ENCODE measurements around the gene TMEM245. TPM values are rescaled to one million over a fixed set of nuclear protein-coding genes. Genes with fewer than 3 reads are reported as not detected.

TMEM245 gene
- total RNA-seq, 1 experiment from 2014 or later, result 34.8 TPM

DNA sequence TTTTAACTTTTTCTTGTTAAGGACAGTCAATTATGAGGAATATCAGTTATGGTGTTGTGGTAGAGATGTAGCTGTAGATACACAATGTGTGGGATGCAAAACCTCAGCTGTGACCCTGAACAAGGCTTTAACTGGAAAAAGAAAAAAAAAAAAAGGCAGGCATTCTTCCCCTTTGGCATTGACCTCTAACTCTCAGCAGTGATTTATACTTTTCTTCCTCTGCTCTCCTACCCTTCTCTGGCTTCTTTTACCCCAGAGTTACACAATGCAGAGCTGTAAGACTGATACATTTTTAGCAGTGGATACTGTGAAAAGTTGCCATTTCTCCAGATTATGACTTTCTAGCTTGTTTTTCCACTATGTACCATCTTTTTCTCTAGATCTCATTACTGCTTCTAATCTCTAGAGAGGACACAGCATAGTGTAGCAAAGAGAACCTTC lies 108.5 kb downstream of the TMEM245 start (continued):
- TF ChIP-seq, protein P1, sequence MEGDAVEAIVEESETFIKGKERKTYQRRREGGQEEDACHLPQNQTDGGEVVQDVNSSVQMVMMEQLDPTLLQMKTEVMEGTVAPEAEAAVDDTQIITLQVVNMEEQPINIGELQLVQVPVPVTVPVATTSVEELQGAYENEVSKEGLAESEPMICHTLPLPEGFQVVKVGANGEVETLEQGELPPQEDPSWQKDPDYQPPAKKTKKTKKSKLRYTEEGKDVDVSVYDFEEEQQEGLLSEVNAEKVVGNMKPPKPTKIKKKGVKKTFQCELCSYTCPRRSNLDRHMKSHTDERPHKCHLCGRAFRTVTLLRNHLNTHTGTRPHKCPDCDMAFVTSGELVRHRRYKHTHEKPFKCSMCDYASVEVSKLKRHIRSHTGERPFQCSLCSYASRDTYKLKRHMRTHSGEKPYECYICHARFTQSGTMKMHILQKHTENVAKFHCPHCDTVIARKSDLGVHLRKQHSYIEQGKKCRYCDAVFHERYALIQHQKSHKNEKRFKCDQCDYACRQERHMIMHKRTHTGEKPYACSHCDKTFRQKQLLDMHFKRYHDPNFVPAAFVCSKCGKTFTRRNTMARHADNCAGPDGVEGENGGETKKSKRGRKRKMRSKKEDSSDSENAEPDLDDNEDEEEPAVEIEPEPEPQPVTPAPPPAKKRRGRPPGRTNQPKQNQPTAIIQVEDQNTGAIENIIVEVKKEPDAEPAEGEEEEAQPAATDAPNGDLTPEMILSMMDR (IDR thresholded peaks at IDR 0.05 in 2 of 3, conservative IDR thresholded peaks at IDR 0.05 in 1 of 3; ENCODE audit: borderline replicate concordance in 1 of 3, insufficient read depth in 1 of 3, low read depth in 2 of 3, low read length in 2 of 3), result no peak
- TF ChIP-seq CEBPB (IDR thresholded peaks at IDR 0.05; ENCODE audit: low read depth), result no peak
- no peak for TF ChIP-seq EGR1 (IDR thresholded peaks at IDR 0.05; ENCODE audit: low read depth)
- TF ChIP-seq POLR2AphosphoS5 (IDR thresholded peaks at IDR 0.05; ENCODE audit: low read depth, low read length), result no peak
- TF ChIP-seq EZH2 (IDR thresholded peaks at IDR 0.05), result no peak
- no peak for TF ChIP-seq ZFX (IDR thresholded peaks at IDR 0.05)

DNA sequence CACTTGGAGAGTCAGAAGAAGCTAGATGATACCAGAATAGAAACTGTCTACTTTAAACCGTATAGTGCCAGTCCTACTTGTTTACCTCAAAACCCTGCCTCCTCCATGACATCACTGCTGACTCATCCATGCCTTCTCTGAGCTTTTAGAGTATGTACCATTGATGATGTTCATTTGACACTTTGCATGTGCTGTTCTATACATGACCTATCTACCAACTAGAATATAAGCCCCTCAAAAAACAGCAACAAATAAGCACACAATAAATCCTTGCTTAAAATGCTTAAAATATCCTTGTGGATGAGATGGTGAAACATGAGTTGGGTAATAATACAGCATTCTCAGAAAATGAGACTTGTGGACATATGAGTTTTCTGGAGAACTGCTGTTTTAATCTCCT lies 109.0 kb downstream of the TMEM245 start:
- no peak overlapping the region; the same call in 1 of the 2 replicates for H3K27ac ChIP-seq (ENCODE audit: low read depth, low read length)
- DNase-seq (ENCODE audit: low read depth, low spot score) (peak; percentile 57), ATAC-seq (no peak)
- POLR2A ChIA-PET, result no interaction called here
- H3K9me2 ChIP-seq (ENCODE audit: insufficient read depth), result no peaks in the 10 kb centered on the region
- H3K79me2 ChIP-seq (ENCODE audit: insufficient read depth, low read length), result peaks cover 74% of the 10 kb centered on the region
- peaks cover 0 to 7% of the 10 kb centered on the region in 2 experiments; a peak in 1 of 4 replicates for H3K36me3 ChIP-seq (ENCODE audit: control insufficient read depth in 1 of 2, insufficient read depth in 2 of 2, low read length in 2 of 2)
- intact Hi-C loops (cut with micrococcal nuclease), result loop anchor here (5.0 kb wide), 1 partner anchor 97 kb away; no protein-coding TSS in a partner anchor
- no TSS peak for BruUV-seq (replicated peaks)
- CTCF ChIA-PET, result no interaction called here
- no peaks in the 10 kb centered on the region for H3K9me3 ChIP-seq (ENCODE audit: control insufficient read depth in 1 of 2, insufficient read depth in 1 of 2, low read depth in 1 of 2, low read length in 2 of 2)
- H3K9ac ChIP-seq (ENCODE audit: low read length), result 0 out of 2 replicates have a peak overlapping the region, but pooled peaks have one; percentile 85
- H3K4me2 ChIP-seq (ENCODE audit: low read length), result peak overlapping the region; percentile 83
- peaks cover 4% of the 10 kb centered on the region; the same call in 1 of the 2 replicates for H4K20me1 ChIP-seq (ENCODE audit: insufficient read depth)
- TF ChIP-seq, protein P2, sequence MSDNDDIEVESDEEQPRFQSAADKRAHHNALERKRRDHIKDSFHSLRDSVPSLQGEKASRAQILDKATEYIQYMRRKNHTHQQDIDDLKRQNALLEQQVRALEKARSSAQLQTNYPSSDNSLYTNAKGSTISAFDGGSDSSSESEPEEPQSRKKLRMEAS (IDR thresholded peaks at IDR 0.05), result peak; percentile 35; the same call in 1 of the 2 replicates
- TF ChIP-seq SP1 (IDR thresholded peaks at IDR 0.05; ENCODE audit: low read depth) (peak; percentile 42), FOSL1 (IDR thresholded peaks at IDR 0.05; ENCODE audit: low read depth) (peak; percentile 63), EGR1 (IDR thresholded peaks at IDR 0.05; ENCODE audit: low read depth) (no peak), CEBPB (IDR thresholded peaks at IDR 0.05; ENCODE audit: low read depth) (0 out of 2 replicates have a peak, but pooled peaks have one; percentile 37), JUND (IDR thresholded peaks at IDR 0.05) (peak; percentile 70), POLR2AphosphoS5 (IDR thresholded peaks at IDR 0.05; ENCODE audit: low read depth, low read length) (no peak)
- TF ChIP-seq, protein P3, sequence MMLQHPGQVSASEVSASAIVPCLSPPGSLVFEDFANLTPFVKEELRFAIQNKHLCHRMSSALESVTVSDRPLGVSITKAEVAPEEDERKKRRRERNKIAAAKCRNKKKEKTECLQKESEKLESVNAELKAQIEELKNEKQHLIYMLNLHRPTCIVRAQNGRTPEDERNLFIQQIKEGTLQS (IDR thresholded peaks at IDR 0.05), result peak; percentile 17; the same call in 1 of the 2 replicates
- RAD21 ChIA-PET (ENCODE audit: low non-redundant PET in 1 of 2, low total read pairs in 2 of 2, uncharacterized antibody in 2 of 2, unreplicated experiment in 2 of 2), result no interaction called here
- no peaks in the 10 kb centered on the region for H3K27me3 ChIP-seq (ENCODE audit: insufficient read depth, low read length)
- no peak overlapping the region for H3K4me3 ChIP-seq (replicated peaks in 1 of 2; ENCODE audit: low read depth in 1 of 2, low read length in 2 of 2)
- H3K4me1 ChIP-seq (ENCODE audit: control insufficient read depth in 1 of 2, insufficient read depth in 2 of 2, low read length in 2 of 2), result peaks cover 35 to 48% of the 10 kb centered on the region in 2 experiments
- H2AFZ ChIP-seq (ENCODE audit: low read depth, low read length, poor library complexity, severe bottlenecking), result no peak overlapping the region
